Upper lobe of right lung (tissue), 1 donor: ENCODE results near the gene SLC39A9. TPM values are rescaled to one million over a fixed set of nuclear protein-coding genes. Genes with fewer than 3 reads are reported as not detected.

Experiments used
- ATAC-seq: fragments of 200-7000 bp; cut with Tn5 transposase; one replicate; pipeline ENCODE4 v1.9.1; 2020; ENCODE audit warnings: mild to moderate bottlenecking, moderate library complexity
- DNase-seq: peaks from one replicate; pipeline ENCODE4 v3.0.0-alpha.2; 2020
- H3K27ac ChIP-seq: fragments of 200-600 bp; one replicate; pipeline ENCODE4 v1.8.0; 2022
- H3K27me3 ChIP-seq: fragments of 200-600 bp; one replicate; pipeline ENCODE4 v1.8.0; 2022; ENCODE audit warnings: mild to moderate bottlenecking
- H3K36me3 ChIP-seq: fragments of 200-600 bp; one replicate; pipeline ENCODE4 v1.8.0; 2022
- H3K4me1 ChIP-seq: fragments of 200-600 bp; one replicate; pipeline ENCODE4 v1.8.0; 2022
- H3K4me3 ChIP-seq: fragments of 200-600 bp; one replicate; pipeline ENCODE4 v1.8.0; 2022; ENCODE audit warnings: mild to moderate bottlenecking
- H3K9me3 ChIP-seq: fragments of 200-600 bp; one replicate; pipeline ENCODE4 v1.8.0; 2022
- CTCF ChIP-seq: fragments of 200-600 bp; IDR thresholded peaks from one replicate; pipeline ENCODE4 v1.8.0; 2022; ENCODE audit warnings: antibody characterized with exemption
- intact Hi-C: fragments of 100-400 bp; cut with DNase I; formaldehyde crosslinking; loops from one replicate; pipeline ENCODE4 v1.11.0; 2022
- total RNA-seq: library from RNA; stranded (reverse); fragmentation: NEBNext Ultra II Directional; extraction: Animal tissue kit (Norgen Biotek cat#: 25700); gene quantifications from one replicate; pipeline ENCODE4 v1.2.1, GENCODE V29; 2021
- donor health status: DM: no; HTN: yes; CAD: no; lungs with severe emphysema.

Gene SLC39A9
- total RNA-seq, 1 donor from 2014 or later = 55.6 TPM

- intact Hi-C loops = loop anchor here (10.0 kb wide), 1 partner anchor 108 kb away; no protein-coding TSS in a partner anchor
- TF ChIP-seq CTCF = no peak
- H3K36me3 ChIP-seq = no peaks in the 10 kb centered on the region
- no peak for DNase-seq
- H3K27ac ChIP-seq = no peak overlapping the region
- ATAC-seq = no peak
- no peaks in the 10 kb centered on the region for H3K4me1 ChIP-seq
- no peaks in the 10 kb centered on the region for H3K27me3 ChIP-seq
- H3K4me3 ChIP-seq = no peak overlapping the region
- H3K9me3 ChIP-seq = no peaks in the 10 kb centered on the region
These were observed 45.3 kb upstream of the SLC39A9 start for GRCh38 chr14:69353168-69353567.

DNA sequence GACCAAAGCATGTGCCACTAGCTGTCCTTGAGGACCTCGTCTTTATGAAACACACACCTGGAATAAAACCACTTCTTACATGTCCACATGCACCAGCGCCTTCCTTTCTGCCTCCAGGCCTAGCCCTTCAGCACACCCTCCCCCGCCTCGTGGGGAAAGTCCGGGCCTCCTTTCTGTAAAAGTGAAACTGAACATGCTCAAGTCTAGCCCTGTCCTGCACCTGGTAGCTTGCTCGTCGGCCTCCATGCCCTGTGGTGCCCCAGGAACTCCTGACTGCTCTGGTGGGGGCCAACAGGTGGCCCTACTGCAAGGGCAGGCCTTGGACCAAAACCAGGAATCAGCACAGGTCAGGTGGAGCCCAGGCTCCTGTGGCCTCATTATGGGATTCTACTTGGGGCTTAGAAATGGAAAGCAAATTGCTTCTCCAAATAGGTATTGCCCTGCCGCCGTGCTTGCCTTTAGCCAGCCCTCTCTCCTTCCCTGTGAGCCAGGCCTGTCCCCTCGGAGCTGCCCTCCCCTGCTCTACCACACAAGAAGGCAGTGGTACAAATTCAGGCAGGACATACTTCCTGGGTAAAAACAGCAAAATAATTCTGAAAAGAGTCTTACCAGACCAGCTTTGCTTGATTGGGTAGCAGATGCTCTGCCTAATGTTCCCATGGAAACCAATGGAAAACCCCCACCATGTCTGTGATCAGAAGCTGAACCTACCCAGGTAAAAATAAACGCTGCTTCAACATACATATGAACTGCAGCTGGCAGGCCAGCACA is 43.9 kb upstream of the SLC39A9 start:
- Histone ChIP-seq H3K27ac (no peak overlapping the region), H3K4me1 (no peaks in the 10 kb centered on the region), H3K36me3 (no peaks in the 10 kb centered on the region), H3K27me3 (no peaks in the 10 kb centered on the region), H3K4me3 (no peak overlapping the region), H3K9me3 (no peaks in the 10 kb centered on the region)
- ATAC-seq (peak; percentile 47), DNase-seq (no peak)
- intact Hi-C loops = loop anchor here (10.0 kb wide), 1 partner anchor 110 kb away; no protein-coding TSS in a partner anchor
- no peak for TF ChIP-seq CTCF

GRCh38 chr14:69355154-69355597 is 43.3 kb upstream of the SLC39A9 start:
- ATAC-seq (no peak), DNase-seq (no peak)
- TF ChIP-seq CTCF = no peak
- Histone ChIP-seq H3K9me3 (no peaks in the 10 kb centered on the region), H3K27me3 (no peaks in the 10 kb centered on the region), H3K27ac (no peak overlapping the region), H3K4me3 (no peak overlapping the region), H3K36me3 (no peaks in the 10 kb centered on the region), H3K4me1 (no peaks in the 10 kb centered on the region)
- intact Hi-C loops = loop anchor here (10.0 kb wide), 1 partner anchor 110 kb away; no protein-coding TSS in a partner anchor

DNA sequence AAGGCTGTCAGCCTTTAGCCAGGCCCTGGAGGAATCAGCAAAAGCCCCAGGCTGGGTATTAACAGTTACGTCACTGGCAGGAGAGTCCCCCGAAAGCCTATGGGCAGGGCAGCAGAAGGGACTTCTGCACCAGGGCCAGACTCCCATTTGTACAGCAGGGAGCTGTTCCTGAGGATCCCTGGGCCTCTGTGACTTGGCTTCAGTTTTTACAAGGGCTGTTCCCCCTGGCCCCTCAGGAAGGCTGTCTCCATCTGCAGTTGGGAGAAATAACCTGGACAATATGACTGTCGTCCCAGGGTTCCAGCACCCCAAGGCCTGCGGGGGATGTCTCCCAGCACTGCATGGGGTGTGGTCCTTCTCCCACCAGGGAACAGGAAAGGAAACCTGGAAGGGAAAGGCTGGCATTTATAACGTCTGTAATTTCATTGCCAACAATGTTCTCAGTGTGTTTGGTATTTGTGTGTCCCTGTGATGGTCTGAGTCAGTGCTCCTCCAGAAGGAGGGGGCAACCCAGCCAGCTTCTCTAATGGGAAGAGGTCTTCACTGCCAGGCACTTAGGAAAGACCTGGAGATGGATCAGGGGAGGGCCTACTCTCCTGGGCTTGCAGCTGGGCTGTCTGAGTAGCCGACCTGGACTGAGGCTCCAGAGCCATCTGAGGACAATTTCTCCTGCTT is 42.7 kb upstream of the SLC39A9 start:
- H3K27ac ChIP-seq = no peak overlapping the region
- no peaks in the 10 kb centered on the region for H3K36me3 ChIP-seq
- H3K4me3 ChIP-seq = no peak overlapping the region
- H3K4me1 ChIP-seq = no peaks in the 10 kb centered on the region
- intact Hi-C loops = loop anchor here (10.0 kb wide), 1 partner anchor 111 kb away; no protein-coding TSS in a partner anchor
- H3K27me3 ChIP-seq = no peaks in the 10 kb centered on the region
- no peak for TF ChIP-seq CTCF
- ATAC-seq = no peak
- no peaks in the 10 kb centered on the region for H3K9me3 ChIP-seq
- no peak for DNase-seq

DNA sequence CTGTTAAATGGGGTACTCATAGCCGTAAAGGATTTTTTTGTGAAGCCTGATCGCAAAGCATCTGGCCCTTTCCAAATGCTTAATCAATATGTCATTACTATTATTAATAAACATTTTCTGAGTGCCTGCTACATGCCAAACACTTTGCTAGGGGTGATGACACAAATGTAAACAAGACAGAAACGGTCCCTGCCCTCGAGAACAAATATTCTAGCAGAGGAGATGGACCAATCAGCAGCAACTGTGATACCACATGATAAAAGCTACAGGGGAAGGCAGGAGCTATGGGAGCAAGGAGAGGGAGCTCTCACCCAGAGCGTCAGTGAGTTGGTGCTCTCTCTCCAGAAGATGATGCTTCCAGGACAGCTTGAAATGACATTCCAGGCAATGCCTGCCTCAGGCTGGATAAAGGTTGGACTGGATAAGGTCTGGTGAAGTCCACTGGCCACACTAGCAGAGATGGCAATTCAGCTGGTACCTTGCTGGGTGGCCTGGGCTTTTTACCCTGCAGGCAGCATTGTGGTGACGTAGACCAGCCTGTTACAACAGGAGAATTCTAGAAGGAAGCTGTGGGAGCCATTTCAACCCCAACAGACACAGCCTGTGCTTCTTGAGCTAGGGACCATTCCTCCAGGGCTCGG is 41.5 kb upstream of the SLC39A9 start:
- ATAC-seq (no peak), DNase-seq (no peak)
- intact Hi-C loops = loop anchor here (10.0 kb wide), 1 partner anchor 112 kb away; no protein-coding TSS in a partner anchor
- no peaks in the 10 kb centered on the region for H3K9me3 ChIP-seq
- no peaks in the 10 kb centered on the region for H3K36me3 ChIP-seq
- H3K4me3 ChIP-seq = no peak overlapping the region
- H3K27me3 ChIP-seq = no peaks in the 10 kb centered on the region
- TF ChIP-seq CTCF = no peak
- H3K4me1 ChIP-seq = no peaks in the 10 kb centered on the region
- no peak overlapping the region for H3K27ac ChIP-seq
